IMR-90 (cell line): ENCODE results near the gene NUP50. TPM values are rescaled to one million over a fixed set of nuclear protein-coding genes. Genes with fewer than 3 reads are reported as not detected.
A peak's percentile ranks its signal among the peaks of the same experiment; 100 is the strongest.

Experiments
- CHD1 ChIP-seq: IDR thresholded peaks from 2 replicates; pipeline ENCODE4 v1.6.1; 2012; ENCODE audit warnings: low read depth, low read length, improper control_type of control experiment
- SMC3 ChIP-seq: fragments of 150-350 bp; IDR thresholded peaks from 2 replicates; pipeline ENCODE4 v1.6.1; 2016; ENCODE audit warnings: low read depth, mild to moderate bottlenecking, antibody characterized with exemption, low read length, moderate library complexity
- polyA plus RNA-seq, 3 experiments: library from polyadenylated mRNA; depleted of rRNA; stranded (reverse); fragments of >200 nt; gene quantifications; 2 replicates each; pipeline ENCODE4 v1.2.3, GENCODE V29; 2012; ENCODE audit warnings: low replicate concordance in 1 of 3
- total RNA-seq: library from RNA; depleted of rRNA; stranded (reverse); fragments of >200 nt; gene quantifications from 2 replicates; pipeline ENCODE4 v1.2.3, GENCODE V29; 2012
- TF ChIP-seq, protein P1 (sequence below): fragments of 150-350 bp; IDR thresholded peaks from 2 replicates; pipeline ENCODE4 v1.6.1; 2017; ENCODE audit warnings: mild to moderate bottlenecking, antibody characterized with exemption, low read length, low read depth

The NUP50 gene
- total and polyA plus RNA-seq, 2 of the 4 experiments (the other 2 are of a cell fraction): 12.8 to 65.4 TPM

DNA sequence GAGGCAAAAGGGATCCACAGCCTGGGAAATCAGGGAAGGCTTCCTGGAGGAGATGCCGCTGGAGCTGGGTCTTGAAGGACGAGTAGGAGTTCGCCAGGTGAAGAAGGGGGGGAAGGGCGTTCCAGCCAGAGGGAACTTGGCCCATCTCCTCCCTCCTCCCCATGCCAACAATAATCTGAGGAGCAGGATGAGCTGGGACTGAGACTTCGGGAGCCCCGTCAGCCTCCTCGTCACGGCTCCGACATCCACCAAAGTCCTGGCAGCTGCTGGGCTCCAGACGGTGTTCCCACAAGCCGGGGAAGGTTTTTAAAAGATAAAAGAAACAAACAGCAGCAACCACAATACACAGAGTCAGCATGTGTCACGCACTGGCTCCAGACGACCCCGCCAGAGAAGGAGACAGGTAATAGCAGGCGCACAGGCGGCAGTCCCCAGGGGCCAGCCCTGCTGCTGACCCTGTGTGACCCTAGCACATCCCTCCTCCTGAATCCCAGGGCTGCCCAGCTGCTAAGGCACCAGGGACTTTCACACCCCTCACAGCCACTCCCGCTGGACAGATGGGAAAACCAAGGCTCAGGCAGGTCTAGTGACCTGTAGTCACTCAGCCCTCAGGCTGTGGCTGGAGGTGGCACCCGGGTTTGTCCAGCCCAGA is 37.3 kb downstream of the NUP50 start (continued):
- TF ChIP-seq, protein P1, sequence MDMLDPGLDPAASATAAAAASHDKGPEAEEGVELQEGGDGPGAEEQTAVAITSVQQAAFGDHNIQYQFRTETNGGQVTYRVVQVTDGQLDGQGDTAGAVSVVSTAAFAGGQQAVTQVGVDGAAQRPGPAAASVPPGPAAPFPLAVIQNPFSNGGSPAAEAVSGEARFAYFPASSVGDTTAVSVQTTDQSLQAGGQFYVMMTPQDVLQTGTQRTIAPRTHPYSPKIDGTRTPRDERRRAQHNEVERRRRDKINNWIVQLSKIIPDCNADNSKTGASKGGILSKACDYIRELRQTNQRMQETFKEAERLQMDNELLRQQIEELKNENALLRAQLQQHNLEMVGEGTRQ: no peak
- TF ChIP-seq SMC3: peak; percentile 23; the same call in 1 of the 2 replicates
- no peak for TF ChIP-seq CHD1
